Measurements from ENCODE around the gene PAM.
"Not testable (repeated sequence)": the region's sequence is repeated elsewhere in the genome, so short reads cannot be mapped to it uniquely, and the experiment has no call there.

PAM gene

GRCh38 chr5:102956599-102956998, 201.5 kb downstream of the PAM start:
- no peak for DNase-seq

- DNase-seq: no peak
Measured at GRCh38 chr5:102957141-102957540, 202.0 kb downstream of the PAM start.

- DNase-seq: peak; percentile 60
Measured at GRCh38 chr5:102958481-102959011, 203.4 kb downstream of the PAM start.

GRCh38 chr5:102959055-102959454, 203.9 kb downstream of the PAM start:
- peak; percentile 97 for DNase-seq

- DNase-seq: no peak
Measured at GRCh38 chr5:102961671-102962070, 206.6 kb downstream of the PAM start.

- no peak for DNase-seq
Measured at GRCh38 chr5:102965653-102966052, 210.5 kb downstream of the PAM start.

- DNase-seq: no peak
Measured at GRCh38 chr5:102969641-102970040, 214.5 kb downstream of the PAM start.

GRCh38 chr5:102971676-102972293, 216.7 kb downstream of the PAM start:
- DNase-seq: peak; percentile 72

- no peak for DNase-seq
Measured at GRCh38 chr5:102974177-102974576, 219.1 kb downstream of the PAM start.

- DNase-seq: no peak
Measured at GRCh38 chr5:102975045-102975444, 219.9 kb downstream of the PAM start.

GRCh38 chr5:102975457-102976182, 220.5 kb downstream of the PAM start:
- DNase-seq: peak; percentile 76

GRCh38 chr5:102981957-102982635, 227.0 kb downstream of the PAM start:
- no peak for DNase-seq

- no peak for DNase-seq
Measured at GRCh38 chr5:102986074-102986473, 231.0 kb downstream of the PAM start.

- no peak for DNase-seq
Measured at GRCh38 chr5:102988459-102988858, 233.4 kb downstream of the PAM start.

- no peak for DNase-seq
Measured at GRCh38 chr5:102991802-102992201, 236.7 kb downstream of the PAM start.

- DNase-seq: no peak
Measured at GRCh38 chr5:102996011-102996575, 241.0 kb downstream of the PAM start.

GRCh38 chr5:102998224-102998623, 243.1 kb downstream of the PAM start:
- no peak for DNase-seq

- no peak for DNase-seq
Measured at GRCh38 chr5:102999191-102999590, 244.1 kb downstream of the PAM start.

- not testable (repeated sequence) for DNase-seq
Measured at GRCh38 chr5:102999621-103000020, 244.5 kb downstream of the PAM start.

- no peak for DNase-seq
Measured at GRCh38 chr5:103000089-103000488, 245.0 kb downstream of the PAM start.

GRCh38 chr5:103003872-103004271, 248.8 kb downstream of the PAM start:
- no peak for DNase-seq

GRCh38 chr5:103005276-103005675, 250.2 kb downstream of the PAM start:
- no peak for DNase-seq

- DNase-seq: no peak
Measured at GRCh38 chr5:103006921-103007320, 251.8 kb downstream of the PAM start.

- no peak for DNase-seq
Measured at GRCh38 chr5:103010168-103010567, 255.1 kb downstream of the PAM start.

All from HCEC 1CT (cell line).